ENCODE measurements around the gene GARNL3.

Gene GARNL3

DNA sequence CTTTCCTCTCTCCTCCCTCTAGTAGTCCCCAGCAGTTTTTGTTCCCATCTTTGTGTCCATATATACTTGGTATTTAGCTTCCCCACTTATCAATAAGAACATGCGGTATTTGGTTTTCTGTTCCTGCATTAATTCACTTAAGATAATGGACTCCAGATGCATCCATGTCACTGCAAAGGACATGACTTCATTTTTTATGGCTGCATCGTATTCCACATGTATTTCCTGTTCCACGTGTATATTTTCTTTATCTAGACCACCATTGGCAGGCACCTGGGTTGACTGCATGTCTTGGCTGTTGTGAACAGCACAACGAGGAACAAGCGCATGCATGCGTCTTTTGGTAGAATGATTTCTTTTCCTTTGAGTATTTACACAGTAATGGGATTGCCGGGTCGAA, 165.8 kb downstream of the GARNL3 start:
- no peak for DNase-seq (ENCODE audit: low read depth, low spot score)

DNA sequence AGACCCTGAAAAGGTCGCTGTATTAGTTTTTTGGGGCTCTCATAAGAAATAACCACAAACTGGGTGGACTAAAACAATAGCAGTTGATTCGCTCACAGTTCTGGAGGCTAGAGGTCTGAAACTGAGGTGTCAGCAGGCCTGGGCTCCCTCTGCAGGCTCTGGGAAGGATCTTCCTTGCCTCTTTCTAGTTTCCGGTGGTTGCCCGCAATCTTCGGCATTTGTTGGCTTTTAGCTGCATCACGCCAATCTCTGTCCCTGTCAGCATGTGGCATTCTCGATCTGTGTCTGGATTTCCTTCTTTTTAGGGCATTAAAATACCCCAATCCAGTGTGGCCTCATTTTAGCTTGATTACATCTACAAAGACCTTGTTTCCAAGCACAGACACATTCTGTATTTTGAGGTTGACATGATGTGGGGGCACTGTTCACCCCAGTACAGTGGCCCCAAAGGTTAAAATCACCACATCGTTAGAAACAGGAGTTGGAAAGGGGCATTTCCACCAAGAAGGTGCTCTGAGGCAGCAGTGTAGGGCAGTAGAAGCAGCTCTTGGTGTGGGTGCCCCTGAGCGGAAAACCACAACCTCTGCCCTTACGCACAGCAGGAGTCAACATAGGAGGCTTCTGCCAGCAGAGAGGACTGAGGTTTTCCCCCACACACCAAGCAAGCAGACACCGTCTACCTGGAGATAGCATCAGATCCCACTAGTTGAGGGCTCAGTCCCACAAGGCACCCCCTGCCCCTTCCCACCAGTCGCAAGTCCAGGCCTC, 173.1 kb downstream of the GARNL3 start:
- no peak for DNase-seq (ENCODE audit: low read depth, low spot score)

- DNase-seq (ENCODE audit: low read depth, low spot score) = no peak
Measured at GRCh38 chr9:127438394-127438793, 173.8 kb downstream of the GARNL3 start.
